ENCODE results near the gene CNOT4.
"Not testable (repeated sequence)": the region's sequence is repeated elsewhere in the genome, so short reads cannot be mapped to it uniquely, and the experiment has no call there.

The CNOT4 gene

GRCh38 chr7:135368416-135369186, 141.3 kb downstream of the CNOT4 start:
- no peak for DNase-seq (ENCODE audit: low read depth in 1 of 2, low spot score in 1 of 2)

GRCh38 chr7:135366843-135367508, 142.9 kb downstream of the CNOT4 start:
- DNase-seq (ENCODE audit: low read depth in 1 of 2, low spot score in 1 of 2), result no peak

- no peak for DNase-seq (ENCODE audit: low read depth in 1 of 2, low spot score in 1 of 2)
Measured at GRCh38 chr7:135365721-135366120, 144.2 kb downstream of the CNOT4 start.

GRCh38 chr7:135364206-135364605, 145.7 kb downstream of the CNOT4 start:
- DNase-seq (ENCODE audit: low read depth in 1 of 2, low spot score in 1 of 2), result no peak

GRCh38 chr7:135362871-135363270, 147.0 kb downstream of the CNOT4 start:
- no peak for DNase-seq (ENCODE audit: low read depth in 1 of 2, low spot score in 1 of 2)

- no peak for DNase-seq (ENCODE audit: low read depth in 1 of 2, low spot score in 1 of 2)
Measured at GRCh38 chr7:135361788-135362187, 148.1 kb downstream of the CNOT4 start.

- DNase-seq (ENCODE audit: low read depth in 1 of 2, low spot score in 1 of 2), result no peak
Measured at GRCh38 chr7:135359615-135360014, 150.3 kb downstream of the CNOT4 start.

GRCh38 chr7:135355377-135356048, 154.4 kb downstream of the CNOT4 start:
- no peak for DNase-seq (ENCODE audit: low read depth in 1 of 2, low spot score in 1 of 2)

- no peak for DNase-seq (ENCODE audit: low read depth in 1 of 2, low spot score in 1 of 2)
Measured at GRCh38 chr7:135353832-135354231, 156.1 kb downstream of the CNOT4 start.

- DNase-seq (ENCODE audit: low read depth in 1 of 2, low spot score in 1 of 2), result no peak
Measured at GRCh38 chr7:135352285-135352684, 157.6 kb downstream of the CNOT4 start.

GRCh38 chr7:135351070-135351469, 158.8 kb downstream of the CNOT4 start:
- not testable (repeated sequence) for DNase-seq (ENCODE audit: low read depth in 1 of 2, low spot score in 1 of 2)

GRCh38 chr7:135349746-135350145, 160.2 kb downstream of the CNOT4 start:
- DNase-seq (ENCODE audit: low read depth in 1 of 2, low spot score in 1 of 2), result no peak

- DNase-seq (ENCODE audit: low read depth in 1 of 2, low spot score in 1 of 2), result no peak
Measured at GRCh38 chr7:135348493-135348892, 161.4 kb downstream of the CNOT4 start.

GRCh38 chr7:135343361-135343760, 166.5 kb downstream of the CNOT4 start:
- DNase-seq (ENCODE audit: low read depth in 1 of 2, low spot score in 1 of 2), result no peak

GRCh38 chr7:135342887-135343286, 167.0 kb downstream of the CNOT4 start:
- DNase-seq (ENCODE audit: low read depth in 1 of 2, low spot score in 1 of 2), result no peak

GRCh38 chr7:135341049-135341448, 168.9 kb downstream of the CNOT4 start:
- DNase-seq (ENCODE audit: low read depth in 1 of 2, low spot score in 1 of 2), result no peak

- DNase-seq (ENCODE audit: low read depth in 1 of 2, low spot score in 1 of 2), result no peak
Measured at GRCh38 chr7:135337977-135338550, 171.8 kb downstream of the CNOT4 start.

GRCh38 chr7:135337506-135337905, 172.4 kb downstream of the CNOT4 start:
- no peak for DNase-seq (ENCODE audit: low read depth in 1 of 2, low spot score in 1 of 2)

GRCh38 chr7:135335628-135336139, 174.2 kb downstream of the CNOT4 start:
- no peak for DNase-seq (ENCODE audit: low read depth in 1 of 2, low spot score in 1 of 2)

GRCh38 chr7:135334830-135335543, 174.9 kb downstream of the CNOT4 start:
- DNase-seq (ENCODE audit: low read depth in 1 of 2, low spot score in 1 of 2), result no peak

- DNase-seq (ENCODE audit: low read depth in 1 of 2, low spot score in 1 of 2), result no peak
Measured at GRCh38 chr7:135333946-135334345, 176.0 kb downstream of the CNOT4 start.

All from activated T-helper 1 cell treated with anti-CD3 and anti-CD28 coated beads, Interleukin-2, amount 50 U/mL, for 16 hours (primary cell).